B cell (primary cell): ENCODE data around the gene CNBP. TPM values are rescaled to one million over a fixed set of nuclear protein-coding genes. Genes with fewer than 3 reads are reported as not detected.
"Not testable (repeated sequence)": the region's sequence is repeated elsewhere in the genome, so short reads cannot be mapped to it uniquely, and the experiment has no call there.

ENCODE experiments used
- ATAC-seq: fragments of 200-7000 bp; cut with Tn5 transposase; one replicate; pipeline ENCODE4 v1.10.0; 2021; ENCODE audit warnings: low read depth, mild to moderate bottlenecking, moderate number of reproducible peaks, moderate library complexity
- CTCF ChIA-PET: fragments of 350-600 bp; sonication (Branson Sonifier 250); formaldehyde crosslinking; loops from one replicate; lab custom pipeline; 2021; ENCODE audit warnings: antibody characterized with exemption, inconsistent platforms; lab: Charles Lee
- POLR2A ChIA-PET: fragments of 350-600 bp; sonication (Branson Sonifier 250); formaldehyde crosslinking; loops from one replicate; lab custom pipeline; 2021; ENCODE audit warnings: antibody characterized with exemption; lab: Charles Lee
- DNase-seq: peaks from one replicate; pipeline ENCODE4 v3.0.0; 2013
- H2AFZ ChIP-seq: 2 replicates; pipeline ENCODE4 v1.6.1; 2012; ENCODE audit warnings: mild to moderate bottlenecking, low read depth, low read length; ENCODE audit not compliant: insufficient read depth, poor library complexity, severe bottlenecking
- H3K27ac ChIP-seq, 2 donors: 1 replicate in 1 of 2; 2 replicates in 1 of 2; pipeline ENCODE4 v1.5.1; 2012 to 2013; ENCODE audit warnings: low read length in 2 of 2, mild to moderate bottlenecking in 2 of 2, moderate library complexity in 1 of 2
- H3K27me3 ChIP-seq, 4 experiments: fragments of 200-600 bp in 1 of 4; sonication (generic) in 1 of 4; replicated peaks in 1 of 4; 1 replicate in 2 of 4; 2 replicates in 2 of 4; pipeline versions ENCODE4 v1.6.1 to v1.7.0; 2013 to 2016; ENCODE audit warnings: low read length in 3 of 4, mild to moderate bottlenecking in 2 of 4, mixed read lengths in 1 of 4, moderate library complexity in 1 of 4; ENCODE audit not compliant: insufficient read depth in 4 of 4, control insufficient read depth in 3 of 4; ENCODE audit errors: control extremely low read depth in 1 of 4
- H3K36me3 ChIP-seq, 2 experiments: replicated peaks in 1 of 2; 1 replicate in 1 of 2; 2 replicates in 1 of 2; pipeline versions ENCODE4 v1.6.1 to v1.7.1; 2013; ENCODE audit warnings: low read length in 1 of 2; ENCODE audit not compliant: insufficient read depth in 2 of 2, control insufficient read depth in 1 of 2; ENCODE audit errors: control extremely low read depth in 1 of 2, extremely low read depth in 1 of 2
- H3K4me1 ChIP-seq, 2 donors: fragments of 200-600 bp in 1 of 2; sonication (generic) in 1 of 2; 1 replicate in 1 of 2; 2 replicates in 1 of 2; pipeline versions ENCODE4 v1.5.1 to v1.6.1; 2013 to 2017; ENCODE audit warnings: low read length in 2 of 2; ENCODE audit not compliant: control insufficient read depth in 2 of 2, insufficient read depth in 2 of 2
- H3K4me2 ChIP-seq: replicated peaks from 2 replicates; pipeline ENCODE3; 2012; ENCODE audit warnings: mild to moderate bottlenecking, low read depth, low read length; ENCODE audit not compliant: poor library complexity, severe bottlenecking
- H3K4me3 ChIP-seq, 5 experiments: fragments of 200-600 bp in 1 of 5; sonication (generic) in 1 of 5; 1 replicate in 3 of 5; 2 replicates in 2 of 5; pipeline versions ENCODE4 v1.5.1 to v1.7.0; 2011 to 2016; ENCODE audit warnings: low read length in 4 of 5, mild to moderate bottlenecking in 4 of 5, low read depth in 2 of 5, control low read depth in 1 of 5, moderate library complexity in 1 of 5; ENCODE audit not compliant: insufficient read depth in 1 of 5; ENCODE audit errors: control extremely low read depth in 1 of 5, extremely low read depth in 1 of 5
- H3K79me2 ChIP-seq: fragments of 200-600 bp; sonication (generic); one replicate; pipeline ENCODE4 v1.6.0; 2016; ENCODE audit warnings: low read length; ENCODE audit not compliant: control insufficient read depth, insufficient read depth
- H3K9ac ChIP-seq: fragments of 200-600 bp; sonication (generic); 2 replicates; pipeline ENCODE4 v1.6.1; 2017; ENCODE audit warnings: mild to moderate bottlenecking, low read length, moderate library complexity
- H3K9me3 ChIP-seq, 3 donors: one replicate each; pipeline versions ENCODE4 v1.6.1 to v1.7.1; 2013; ENCODE audit warnings: low read length in 2 of 3; ENCODE audit not compliant: control insufficient read depth in 2 of 3, insufficient read depth in 1 of 3; ENCODE audit errors: control extremely low read depth in 1 of 3
- H4K20me1 ChIP-seq: 2 replicates; pipeline ENCODE4 v1.6.0; 2012; ENCODE audit warnings: mild to moderate bottlenecking, low read length; ENCODE audit not compliant: insufficient read depth, control insufficient read depth, poor library complexity, severe bottlenecking
- H3K27ac Mint-ChIP-seq: one replicate; pipeline ENCODE4 v1.8.0; 2021; ENCODE audit warnings: mixed read lengths
- H3K27me3 Mint-ChIP-seq: one replicate; pipeline ENCODE4 v1.8.0; 2021; ENCODE audit warnings: mixed read lengths
- H3K4me1 Mint-ChIP-seq: one replicate; pipeline ENCODE4 v1.8.0; 2021; ENCODE audit warnings: mixed read lengths
- H3K4me3 Mint-ChIP-seq: one replicate; pipeline ENCODE4 v1.8.0; 2021; ENCODE audit warnings: mixed read lengths
- H3K9me3 Mint-ChIP-seq: one replicate; pipeline ENCODE4 v1.8.0; 2022; ENCODE audit warnings: mixed read lengths; ENCODE audit not compliant: insufficient read depth
- EZH2 ChIP-seq: IDR thresholded peaks from 2 replicates; pipeline ENCODE4 v1.6.1; 2012; ENCODE audit warnings: borderline replicate concordance, low read depth, mild to moderate bottlenecking, moderate library complexity, low read length; ENCODE audit not compliant: insufficient read depth, poor library complexity, severe bottlenecking
- WGBS: methylation state at CpG from one replicate; pipeline ENCODE4 v1.1.5; 2013; ENCODE audit warnings: missing lambda C conversion rate; ENCODE audit not compliant: insufficient coverage; 5-methylcytosine and 5-hydroxymethylcytosine counted together
- intact Hi-C: fragments of 100-400 bp; cut with micrococcal nuclease; formaldehyde crosslinking; loops from one replicate; pipeline ENCODE4 v1.10.0; 2022
- polyA plus RNA-seq: library from polyadenylated mRNA; depleted of rRNA; stranded (reverse); fragments of >200 nt; gene quantifications from 2 replicates; pipeline ENCODE4 v1.2.3, GENCODE V29; 2012
- total RNA-seq, 2 donors: library from RNA; stranded (reverse); fragments of 120-200 nt in 1 of 2; gene quantifications; 1 replicate in 1 of 2; 2 replicates in 1 of 2; pipeline versions ENCODE4 v1.2.3 to v1.2.4, GENCODE V29; 2013 to 2022
- TF ChIP-seq, protein P1 (sequence below): fragments of 200-600 bp; IDR thresholded peaks from one replicate; pipeline ENCODE4 v1.8.0; 2022; ENCODE audit warnings: antibody characterized with exemption, mild to moderate bottlenecking

The CNBP gene
- total and polyA plus RNA-seq, 2 donors (not counting 1 experiment from before 2014, with no cell fraction given) = 167 to 304 TPM

DNA sequence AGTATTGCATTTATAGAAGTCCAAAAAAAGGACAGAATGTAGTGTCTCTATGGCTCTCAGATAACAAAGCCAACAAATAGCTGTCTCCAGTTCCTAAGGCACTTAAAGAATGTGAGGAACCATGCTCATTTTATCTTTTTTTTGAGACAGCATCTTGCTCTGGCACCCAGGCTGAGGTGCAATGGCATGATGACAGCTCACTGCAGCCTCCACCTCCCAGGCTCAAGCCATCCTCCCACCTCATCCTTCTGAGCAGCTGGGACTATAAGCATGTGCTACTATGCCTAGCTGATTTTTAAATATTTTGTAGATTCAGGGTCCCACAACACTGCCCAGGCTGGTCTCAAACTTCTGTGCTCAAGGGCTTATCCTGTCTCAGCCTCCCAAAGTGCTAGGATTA lies 38.9 kb downstream of the CNBP start:
- Histone ChIP-seq H3K9me3 (no peaks in the 10 kb centered on the region), H3K27me3 (no peaks in the 10 kb centered on the region), H3K4me3 (no peak overlapping the region), H3K27ac (no peak overlapping the region), H3K4me1 (no peaks in the 10 kb centered on the region), H3K36me3 (peaks cover 6 to 38% of the 10 kb centered on the region in 2 experiments), H3K79me2 (peaks cover 8% of the 10 kb centered on the region), H4K20me1 (no peaks in the 10 kb centered on the region), H3K4me2 (no peak overlapping the region), H2AFZ (no peak overlapping the region), H3K9ac (no peak overlapping the region)
- Mint-ChIP-seq H3K27me3 (no peaks in the 10 kb centered on the region), H3K9me3 (no peaks in the 10 kb centered on the region), H3K27ac (no peak overlapping the region), H3K4me1 (no peaks in the 10 kb centered on the region), H3K4me3 (no peak overlapping the region)
- TF ChIP-seq, protein P1, sequence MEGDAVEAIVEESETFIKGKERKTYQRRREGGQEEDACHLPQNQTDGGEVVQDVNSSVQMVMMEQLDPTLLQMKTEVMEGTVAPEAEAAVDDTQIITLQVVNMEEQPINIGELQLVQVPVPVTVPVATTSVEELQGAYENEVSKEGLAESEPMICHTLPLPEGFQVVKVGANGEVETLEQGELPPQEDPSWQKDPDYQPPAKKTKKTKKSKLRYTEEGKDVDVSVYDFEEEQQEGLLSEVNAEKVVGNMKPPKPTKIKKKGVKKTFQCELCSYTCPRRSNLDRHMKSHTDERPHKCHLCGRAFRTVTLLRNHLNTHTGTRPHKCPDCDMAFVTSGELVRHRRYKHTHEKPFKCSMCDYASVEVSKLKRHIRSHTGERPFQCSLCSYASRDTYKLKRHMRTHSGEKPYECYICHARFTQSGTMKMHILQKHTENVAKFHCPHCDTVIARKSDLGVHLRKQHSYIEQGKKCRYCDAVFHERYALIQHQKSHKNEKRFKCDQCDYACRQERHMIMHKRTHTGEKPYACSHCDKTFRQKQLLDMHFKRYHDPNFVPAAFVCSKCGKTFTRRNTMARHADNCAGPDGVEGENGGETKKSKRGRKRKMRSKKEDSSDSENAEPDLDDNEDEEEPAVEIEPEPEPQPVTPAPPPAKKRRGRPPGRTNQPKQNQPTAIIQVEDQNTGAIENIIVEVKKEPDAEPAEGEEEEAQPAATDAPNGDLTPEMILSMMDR = no peak
- no peak for TF ChIP-seq EZH2
- ATAC-seq = no peak
- CTCF ChIA-PET = interaction anchor here (1.2 to 1.7 kb wide), 2 partner anchors 92 to 100 kb away, joined by 5 to 6 read pairs; no protein-coding TSS in a partner anchor
- no peak for DNase-seq
- POLR2A ChIA-PET = no interaction called here
- intact Hi-C loops = loop anchor here (10.0 kb wide), 1 partner anchor 170 kb away; no protein-coding TSS in a partner anchor

DNA sequence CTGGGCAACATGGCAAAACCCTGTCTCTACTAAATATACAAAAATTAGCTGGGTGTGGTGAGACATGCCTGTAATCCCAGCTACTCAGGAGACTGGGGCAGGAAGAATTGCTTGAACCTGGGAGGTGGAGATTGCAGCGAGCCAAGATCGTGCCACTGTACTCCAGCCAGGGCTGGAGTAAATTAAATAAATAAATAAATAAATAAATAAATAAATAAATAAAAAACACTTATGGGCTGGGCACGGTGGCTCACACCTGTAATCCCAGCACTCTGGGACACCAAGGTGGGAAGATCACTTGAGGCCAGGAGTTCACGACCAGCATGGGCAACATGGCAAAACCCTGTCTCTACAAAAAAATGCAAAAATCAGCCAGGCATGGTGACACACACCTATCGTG lies 42.7 kb downstream of the CNBP start:
- H3K27me3 ChIP-seq, H3K4me2 ChIP-seq, H3K79me2 ChIP-seq, H3K27ac ChIP-seq, DNase-seq, ATAC-seq, H3K4me1 Mint-ChIP-seq, POLR2A ChIA-PET, H3K4me1 ChIP-seq, H4K20me1 ChIP-seq, H3K9ac ChIP-seq, H3K27ac Mint-ChIP-seq, H2AFZ ChIP-seq, H3K4me3 ChIP-seq, H3K9me3 Mint-ChIP-seq, H3K4me3 Mint-ChIP-seq, H3K9me3 ChIP-seq, H3K27me3 Mint-ChIP-seq, CTCF ChIA-PET: not testable (repeated sequence)
- peaks cover 7 to 42% of the 10 kb centered on the region in 2 experiments for H3K36me3 ChIP-seq
- intact Hi-C loops = loop anchor here (10.0 kb wide), 1 partner anchor 166 kb away; no protein-coding TSS in a partner anchor
- WGBS = 96% methylated on average over 3 of the region's 5 CpGs
